Astrocyte of the hippocampus (primary cell): ENCODE measurements around the gene GMPS.
A peak's percentile ranks its signal among the peaks of the same experiment; 100 is the strongest.
"Not testable (repeated sequence)": the region's sequence is repeated elsewhere in the genome, so short reads cannot be mapped to it uniquely, and the experiment has no call there.

Source experiments
- DNase-seq: peaks from one replicate; pipeline ENCODE4 v3.0.0; 2011; ENCODE audit warnings: low read depth, low spot score

The GMPS gene

DNA sequence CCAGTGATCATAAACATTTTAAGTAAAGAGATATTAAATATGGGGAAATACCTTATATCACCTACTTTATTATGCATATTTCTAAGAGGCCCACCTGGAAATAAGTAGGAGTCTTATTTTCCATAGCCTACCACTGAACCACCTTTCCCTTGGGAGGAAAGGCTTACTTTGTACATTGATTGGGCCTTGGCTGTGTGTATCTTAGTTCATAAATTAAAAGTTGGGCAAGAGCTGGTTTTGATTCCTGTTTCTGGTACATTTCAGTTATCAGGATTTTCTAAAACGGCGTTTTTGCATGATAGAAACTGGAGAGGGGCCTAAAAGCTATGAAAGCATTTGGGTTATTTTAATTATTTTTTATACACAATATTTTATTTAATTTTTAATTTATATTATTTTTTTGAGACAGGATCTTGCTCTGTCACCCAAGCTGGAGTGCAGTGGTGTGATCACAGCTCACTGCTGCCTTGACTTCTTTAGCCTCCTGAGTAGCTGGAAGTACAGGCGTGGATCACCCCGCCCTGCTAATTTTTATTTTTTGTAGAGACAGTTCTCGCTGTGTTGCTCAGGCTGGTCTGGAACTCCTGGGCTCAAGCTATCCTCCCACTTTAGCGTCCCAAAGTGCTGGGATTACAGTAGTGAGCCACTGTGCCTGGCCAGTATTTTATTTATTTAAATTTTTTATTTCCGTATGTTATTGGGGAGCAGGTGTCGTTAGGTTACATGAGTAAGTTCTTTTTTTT is 2.6 kb downstream of the GMPS start:
- no peak for DNase-seq

DNA sequence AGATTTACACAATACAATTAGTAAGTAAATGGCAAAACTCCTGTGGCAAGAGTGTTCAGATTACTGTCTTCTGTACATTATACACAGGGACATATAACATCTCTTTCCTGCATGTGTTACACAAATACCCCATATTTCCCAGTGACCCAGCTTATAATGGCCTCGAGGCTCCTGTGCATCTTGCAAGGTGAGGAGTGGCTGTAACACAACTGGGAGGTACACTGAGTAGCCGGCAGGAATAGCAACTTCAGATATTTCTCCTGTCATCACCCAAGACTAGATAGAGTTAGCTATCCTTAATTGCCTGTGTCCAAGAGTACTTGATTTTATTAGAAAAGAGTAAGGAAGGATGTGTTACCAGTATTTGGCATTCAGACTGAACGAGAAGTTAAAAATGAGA is 5.6 kb downstream of the GMPS start:
- DNase-seq, result no peak

- no peak for DNase-seq
These were observed 6.1 kb downstream of the GMPS start for GRCh38 chr3:155876503-155876902.

- DNase-seq, result no peak
These were observed 9.8 kb downstream of the GMPS start for GRCh38 chr3:155880286-155880685.

GRCh38 chr3:155884292-155884691 is 13.8 kb downstream of the GMPS start:
- no peak for DNase-seq

- DNase-seq, result no peak
These were observed 14.8 kb downstream of the GMPS start for GRCh38 chr3:155885292-155885691.

DNA sequence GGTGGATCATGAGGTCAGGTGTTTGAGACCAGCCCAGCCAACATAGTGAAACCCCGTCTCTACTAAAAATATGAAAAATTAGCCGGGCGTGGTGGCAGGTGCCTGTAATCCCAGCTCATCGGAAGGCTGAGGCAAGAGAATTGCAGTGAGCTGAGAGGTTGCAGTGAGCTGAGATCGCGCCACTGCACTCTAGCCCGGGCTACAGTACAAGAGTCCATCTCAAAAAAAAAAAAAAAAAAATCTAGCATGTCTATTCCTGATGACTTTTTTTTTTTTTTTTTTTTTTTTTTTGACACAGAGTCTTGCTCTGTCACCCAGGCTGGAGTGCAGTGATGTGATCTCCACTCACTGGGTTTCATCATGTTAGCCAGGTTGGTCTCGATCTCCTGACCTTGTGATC is 15.9 kb downstream of the GMPS start:
- DNase-seq, result not testable (repeated sequence)

- DNase-seq, result no peak
These were observed 16.5 kb downstream of the GMPS start for GRCh38 chr3:155886915-155887314.

GRCh38 chr3:155889212-155889611 is 18.8 kb downstream of the GMPS start:
- DNase-seq, result no peak

DNA sequence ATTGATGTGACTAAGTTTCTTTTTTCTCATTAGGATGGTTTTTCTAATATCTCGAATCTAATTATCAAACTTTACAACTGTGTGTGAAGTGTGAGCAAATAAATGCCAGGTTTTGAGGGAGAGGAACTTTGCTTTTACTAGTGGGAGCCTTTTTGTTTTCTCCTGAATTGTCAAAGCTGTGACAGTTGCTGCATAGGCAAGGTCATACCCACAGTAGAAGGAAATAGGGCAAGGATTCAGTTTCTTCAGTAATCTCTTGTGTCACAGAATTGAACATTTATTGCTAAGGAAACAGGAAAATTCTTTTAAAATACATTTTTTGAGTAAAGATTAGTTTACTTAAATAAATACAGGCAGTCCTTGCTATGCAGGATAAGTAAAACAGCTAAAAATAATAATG is 19.5 kb downstream of the GMPS start:
- DNase-seq, result no peak

GRCh38 chr3:155890671-155891190 is 20.3 kb downstream of the GMPS start:
- peak; percentile 42 for DNase-seq

DNA sequence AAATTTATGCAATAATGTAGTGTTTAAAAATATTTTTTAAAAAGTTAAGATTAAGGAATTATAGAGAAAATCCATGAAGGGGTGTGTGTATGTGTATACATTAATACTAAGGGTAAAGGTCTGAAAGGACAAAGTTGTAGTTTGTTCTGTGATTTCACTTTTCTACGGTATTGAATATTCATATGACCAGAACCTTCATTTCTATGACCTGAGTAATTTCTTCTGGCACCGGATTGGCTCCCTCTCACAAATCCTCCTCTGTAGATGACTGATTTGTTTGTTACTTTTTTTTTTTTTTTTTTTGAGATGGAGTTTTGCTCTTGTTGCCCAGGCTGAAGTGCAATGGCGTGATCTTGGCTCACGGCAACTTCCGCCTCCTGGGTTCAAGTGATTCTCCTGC is 20.9 kb downstream of the GMPS start:
- peak; percentile 47 for DNase-seq

GRCh38 chr3:155895379-155895900 is 25.0 kb downstream of the GMPS start:
- no peak for DNase-seq

DNA sequence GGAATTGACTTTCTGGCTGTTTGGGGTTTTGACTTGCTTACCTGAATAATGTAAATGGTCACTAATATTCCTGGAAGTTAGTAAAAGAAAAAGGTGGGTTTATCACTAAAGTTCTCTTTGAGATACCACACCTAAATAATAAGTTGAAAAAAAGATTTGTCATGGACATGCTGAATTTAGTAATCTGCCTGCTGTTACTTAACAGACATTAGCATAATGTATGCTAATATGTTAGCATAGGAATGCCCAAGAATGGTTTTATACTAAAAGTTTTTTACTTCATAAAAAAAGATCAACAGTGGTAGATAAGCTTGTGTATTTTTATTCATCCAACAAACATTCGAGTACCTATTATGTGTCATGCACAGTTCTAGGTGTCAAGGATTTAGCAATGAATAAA is 36.5 kb downstream of the GMPS start:
- no peak for DNase-seq

- no peak for DNase-seq
These were observed 37.6 kb downstream of the GMPS start for GRCh38 chr3:155908086-155908485.

DNA sequence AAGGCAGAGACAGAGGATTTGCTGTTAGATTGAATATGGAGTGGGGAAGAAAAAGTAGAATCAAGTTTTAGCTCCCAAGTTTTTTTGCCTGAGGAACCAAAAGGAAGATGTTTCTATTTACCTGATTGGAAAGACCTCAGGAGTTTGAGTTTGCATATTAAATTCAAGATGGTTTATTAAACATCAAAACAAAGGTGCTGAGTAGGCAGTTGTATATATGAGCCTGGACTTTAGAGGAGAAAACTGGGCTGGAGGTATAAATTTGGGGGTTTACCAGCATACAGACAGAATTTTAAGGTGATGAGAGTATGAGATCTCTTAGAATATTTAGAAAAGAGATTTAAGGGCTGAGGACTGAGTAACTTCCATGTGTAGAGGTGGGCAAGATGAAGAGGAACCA is 38.2 kb downstream of the GMPS start:
- no peak for DNase-seq

DNA sequence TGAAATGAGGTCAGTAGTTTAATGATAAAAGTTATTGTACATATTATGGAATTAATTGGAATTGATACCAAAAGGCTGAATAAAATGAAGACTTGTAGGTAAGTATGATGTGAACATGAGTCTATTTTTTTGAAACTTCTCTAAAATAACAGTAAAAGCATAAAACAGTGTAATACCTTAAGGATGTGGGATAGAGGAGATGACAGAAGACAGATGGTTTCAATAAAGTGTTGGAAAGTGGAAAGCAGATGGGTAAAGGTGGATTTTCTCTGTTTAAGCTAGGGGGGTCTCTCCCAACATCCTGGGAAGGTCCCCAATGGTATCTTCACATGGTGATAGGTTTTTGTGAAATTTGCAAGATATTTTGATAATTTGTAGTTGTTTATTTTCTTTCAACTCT is 41.6 kb downstream of the GMPS start:
- DNase-seq, result no peak

DNA sequence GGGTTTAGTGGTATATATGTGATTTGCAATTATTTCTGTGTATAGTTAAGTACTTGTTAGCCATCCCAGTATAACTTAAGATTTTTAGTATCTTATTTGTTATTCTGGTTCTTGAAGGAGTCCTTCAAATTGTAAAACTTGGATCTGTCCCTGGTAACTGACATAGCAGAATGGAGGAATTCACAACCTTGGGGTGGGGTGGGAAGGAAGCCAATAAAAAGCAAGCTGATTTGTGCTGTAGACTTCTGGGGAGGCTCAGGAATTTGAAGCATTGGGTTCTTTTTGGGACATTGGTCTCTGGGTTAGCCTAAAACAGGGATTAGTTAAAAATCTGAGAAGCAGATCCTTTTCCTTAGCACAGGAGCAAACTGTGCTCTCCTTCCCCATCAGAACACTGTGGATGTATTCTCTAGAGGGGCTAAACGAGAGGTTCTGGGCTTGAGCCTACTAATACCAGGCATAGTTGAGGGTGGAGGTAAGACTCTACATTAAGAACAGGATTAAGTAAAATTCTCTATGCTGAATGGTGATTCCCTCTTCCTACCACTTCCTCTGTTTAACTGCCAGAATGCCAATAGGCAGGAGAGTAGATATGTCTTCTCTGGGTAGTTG is 42.2 kb downstream of the GMPS start:
- peak; percentile 76 for DNase-seq

DNA sequence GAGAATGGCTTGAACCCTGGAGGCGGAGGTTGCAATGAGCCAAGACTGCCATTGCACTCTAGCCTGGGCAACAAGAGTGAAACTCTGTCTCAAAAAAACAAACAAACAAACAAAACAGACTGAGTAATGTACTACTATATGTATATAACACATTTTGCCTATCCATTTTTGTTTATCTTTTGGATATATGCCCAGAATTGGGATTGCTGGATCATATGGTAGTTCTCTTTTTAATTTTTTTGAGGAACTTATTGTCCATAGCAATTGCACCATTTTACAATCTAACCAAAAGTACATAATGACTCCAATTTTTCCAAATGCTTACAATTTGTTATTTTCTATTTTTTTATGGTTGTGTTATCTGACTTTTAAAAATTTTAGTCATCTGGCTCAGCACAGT is 47.3 kb downstream of the GMPS start:
- DNase-seq, result no peak

- DNase-seq, result no peak
These were observed 49.3 kb downstream of the GMPS start for GRCh38 chr3:155919728-155920127.

- DNase-seq, result no peak
These were observed 51.0 kb downstream of the GMPS start for GRCh38 chr3:155921486-155921885.

DNA sequence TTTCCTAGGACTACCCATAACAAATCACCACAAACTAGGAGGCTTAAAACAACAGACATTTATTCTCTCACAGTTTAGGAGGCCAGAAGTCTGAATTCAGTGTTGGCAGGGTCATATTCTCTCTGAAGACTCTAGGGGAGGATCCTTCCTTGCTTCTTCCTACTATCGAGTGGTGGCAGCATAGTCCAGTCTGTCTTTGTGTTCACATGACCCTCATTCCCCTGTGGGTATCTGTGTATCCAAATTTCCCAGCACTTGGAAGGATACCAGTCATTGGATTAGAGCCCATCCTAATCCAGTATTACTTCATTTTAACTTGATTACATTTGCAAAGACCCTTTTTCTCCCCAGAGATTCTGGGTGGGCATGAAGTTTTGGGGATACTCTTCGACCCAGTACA is 63.8 kb downstream of the GMPS start:
- DNase-seq, result no peak

DNA sequence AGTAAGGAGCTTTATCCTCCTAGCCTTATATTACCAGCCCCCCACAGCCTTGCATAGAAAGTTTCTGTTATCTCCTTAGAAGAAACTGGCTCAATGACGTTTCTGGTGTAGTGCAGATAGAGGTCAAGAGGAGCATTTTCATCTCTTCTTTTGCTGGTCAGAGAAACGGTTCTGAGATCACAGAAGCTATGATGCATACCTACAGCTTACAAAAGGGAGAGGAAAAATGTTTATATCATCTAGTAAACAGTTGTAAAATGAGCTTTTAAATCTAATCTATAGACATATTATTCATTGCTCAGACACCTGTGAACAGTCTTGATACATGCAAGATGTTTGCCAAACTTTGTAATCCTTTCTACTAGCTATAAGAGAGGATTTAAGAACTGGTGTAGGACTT is 68.0 kb downstream of the GMPS start:
- DNase-seq, result no peak
